Ovary (tissue), 9 donors: ENCODE measurements around the gene SUN1. TPM values are rescaled to one million over a fixed set of nuclear protein-coding genes. Genes with fewer than 3 reads are reported as not detected.

Experiments
- DNase-seq, 5 donors: peaks; one replicate each; pipeline ENCODE4 v3.0.0-alpha.2; 2019 to 2020
- H3K27ac ChIP-seq, 2 donors: fragments of 200-600 bp; one replicate each; pipeline versions ENCODE4 v1.5.1 to v1.8.0; 2019 to 2022
- H3K27me3 ChIP-seq: fragments of 200-600 bp; one replicate; pipeline ENCODE4 v1.8.0; 2022
- H3K36me3 ChIP-seq: fragments of 200-600 bp; sonication (generic); one replicate; pipeline ENCODE4 v1.5.1; 2019
- H3K4me1 ChIP-seq: one replicate; pipeline ENCODE4 v1.8.1; 2013; ENCODE audit warnings: mild to moderate bottlenecking, moderate library complexity; ENCODE audit not compliant: insufficient read depth
- H3K4me3 ChIP-seq: fragments of 200-600 bp; sonication (generic); one replicate; pipeline ENCODE4 v1.5.1; 2017
- H3K9me3 ChIP-seq, 2 donors: fragments of 200-600 bp in 1 of 2; sonication (generic) in 1 of 2; one replicate each; pipeline versions ENCODE4 v1.5.1 to v1.8.1; 2013 to 2019; ENCODE audit warnings: mild to moderate bottlenecking in 1 of 2, moderate library complexity in 1 of 2
- CTCF ChIP-seq, 3 donors: fragments of 450-650 bp in 2 of 3; fragments of 200-600 bp in 1 of 3; IDR thresholded peaks; one replicate each; pipeline versions ENCODE4 v1.5.1 to v1.8.0; 2016 to 2022; ENCODE audit warnings: antibody characterized with exemption in 3 of 3, mild to moderate bottlenecking in 1 of 3
- EP300 ChIP-seq: sonication (generic); formaldehyde crosslinking; IDR thresholded peaks from one replicate; pipeline ENCODE4 v1.6.1; 2017; ENCODE audit warnings: antibody characterized with exemption
- POLR2A ChIP-seq: fragments of 450-650 bp; IDR thresholded peaks from one replicate; pipeline ENCODE4 v1.6.1; 2017; ENCODE audit warnings: antibody characterized with exemption, mild to moderate bottlenecking, moderate library complexity
- WGBS, 3 donors: extraction: QIAGEN DNeasy Blood & Tissue Kit in 1 of 3; methylation state at CpG; one replicate each; pipeline versions ENCODE4 v1.1.5 to v1.1.7; 2013 to 2017; 5-methylcytosine and 5-hydroxymethylcytosine counted together
- intact Hi-C, 4 donors: fragments of 100-400 bp; cut with DNase I; formaldehyde crosslinking; loops; one replicate each; pipeline versions ENCODE4 v1.11.0 to v1.15.1; 2022 to 2023
- polyA plus RNA-seq, 2 donors: library from polyadenylated mRNA; stranded (reverse); fragments of 200-250 nt in 1 of 2; fragments of 350-450 nt in 1 of 2; fragmentation: Illumina TruSeq in 1 of 2; extraction: RNeasy Lipid Tissue Mini Kit (QIAGEN cat#74804) in 1 of 2; gene quantifications; one replicate each; pipeline ENCODE4 v1.2.3, GENCODE V29; 2013 to 2014
- total RNA-seq, 7 donors: library from RNA; depleted of rRNA in 2 of 7; stranded (reverse); fragments of >200 nt in 2 of 7; fragmentation: NEBNext Ultra II Directional in 3 of 7; extraction: Animal tissue kit (Norgen Biotek cat#: 25700) in 3 of 7; gene quantifications; one replicate each; pipeline versions ENCODE4 v1.1.0 to v1.2.4, GENCODE V29; 2016 to 2023
- donor health status: DM: no; HTN: no; CAD: no; lungs with moderate emphysema.
- donor health status: DM: no; HTN: no; CAD: no.
- donor health status: Bipolar disorder and iron deficiency.
- donor health status: DM: yes; HTN: yes; CAD: no.
- donor health status: DM: no; HTN: no; CAD: no.
- donor health status: DM: yes; HTN: yes; CAD: no.

Gene SUN1
- total and polyA plus RNA-seq, 9 donors, result 100 to 196 (median 143) TPM

- no peaks in the 10 kb centered on the region for H3K9me3 ChIP-seq
- peak in 1 of 5 donors; percentile 10 for DNase-seq
- no peaks in the 10 kb centered on the region for H3K36me3 ChIP-seq
- intact Hi-C loops, result loop anchor here in 1 of 4 donors (10.0 kb wide), 1 partner anchor 557 kb away; no protein-coding TSS in a partner anchor
- TF ChIP-seq CTCF (IDR thresholded peaks at IDR 0.05), result no peak
- TF ChIP-seq POLR2A, result no peak
- no peak for TF ChIP-seq EP300
- H3K27ac ChIP-seq, result no peak overlapping the region
- H3K27me3 ChIP-seq, result no peaks in the 10 kb centered on the region
- 89 to 91% (median 91%) methylated on average over 20 of the region's 20 CpGs for WGBS, 3 donors
- H3K4me1 ChIP-seq, result peaks cover 34% of the 10 kb centered on the region
- no peak overlapping the region for H3K4me3 ChIP-seq
Measured at GRCh38 chr7:881441-882234, 49.4 kb downstream of the SUN1 start.

GRCh38 chr7:882336-883035 is 50.2 kb downstream of the SUN1 start:
- H3K36me3 ChIP-seq, result no peaks in the 10 kb centered on the region
- H3K4me1 ChIP-seq, result peaks cover 34% of the 10 kb centered on the region
- TF ChIP-seq EP300 (no peak), CTCF (IDR thresholded peaks at IDR 0.05) (no peak), POLR2A (no peak)
- no peak overlapping the region for H3K4me3 ChIP-seq
- no peaks in the 10 kb centered on the region for H3K9me3 ChIP-seq
- WGBS, 3 donors, result 86 to 93% (median 89%) methylated on average over 36 to 37 of the region's 37 CpGs
- H3K27ac ChIP-seq, result no peak overlapping the region
- H3K27me3 ChIP-seq, result no peaks in the 10 kb centered on the region
- intact Hi-C loops, result loop anchor here in 1 of 4 donors (10.0 kb wide), 1 partner anchor 558 kb away; no protein-coding TSS in a partner anchor
- DNase-seq, result peak in 1 of 5 donors; percentile 23

GRCh38 chr7:883055-884021 is 51.1 kb downstream of the SUN1 start:
- Histone ChIP-seq H3K4me1 (peaks cover 29% of the 10 kb centered on the region), H3K27ac (peak overlapping the region in 1 of 2 donors; percentile 24)
- WGBS, 3 donors, result 52 to 73% (median 63%) methylated on average over 50 of the region's 50 CpGs

More at GRCh38 chr7:883055-884021, 51.1 kb downstream of the SUN1 start:
- peak in 2 of 5 donors; percentile 41 to 47 for DNase-seq
- no peaks in the 10 kb centered on the region for H3K27me3 ChIP-seq
- TF ChIP-seq CTCF (IDR thresholded peaks at IDR 0.05) (no peak), EP300 (no peak), POLR2A (no peak)
- H3K4me3 ChIP-seq, result no peak overlapping the region
- no peaks in the 10 kb centered on the region for H3K9me3 ChIP-seq
- no peaks in the 10 kb centered on the region for H3K36me3 ChIP-seq
- intact Hi-C loops, result loop anchor here in 1 of 4 donors (10.0 kb wide), 1 partner anchor 559 kb away; no protein-coding TSS in a partner anchor
